A549 (cell line): ENCODE measurements around the gene STX12. TPM values are rescaled to one million over a fixed set of nuclear protein-coding genes. Genes with fewer than 3 reads are reported as not detected.

Source experiments
- ATAC-seq, 2 experiments: fragments of 200-7000 bp in 1 of 2; fragments of >200 bp in 1 of 2; cut with Nextera tagmentation in 1 of 2; cut with Tn5 transposase in 1 of 2; 3 replicates each; pipeline versions ENCODE4 v1.8.0 to v1.9.1; 2018 to 2020; ENCODE audit warnings: mild to moderate bottlenecking in 1 of 2, moderate library complexity in 1 of 2
- CTCF ChIA-PET: fragments of 300-600 bp; sonication (Branson Sonifier 250); formaldehyde crosslinking; extraction: SDS; loops from one replicate; lab custom pipeline; 2021; ENCODE audit warnings: antibody characterized with exemption, inconsistent platforms; lab: Yijun Ruan, JAX
- POLR2A ChIA-PET: fragments of 350-600 bp; formaldehyde crosslinking; extraction: SDS; loops from one replicate; lab custom pipeline; 2021; ENCODE audit warnings: antibody characterized with exemption, inconsistent platforms; lab: Yijun Ruan, JAX
- DNase-seq, 2 experiments: peaks; one replicate each; pipeline versions ENCODE4 v3.0.0 to v3.0.0-alpha.2; 2011 to 2016; ENCODE audit warnings: low read depth in 1 of 2, low spot score in 1 of 2
- FAIRE-seq: peaks from 2 replicates; lab custom pipeline; 2011; peaks lifted over from hg19 to GRCh38; lab: Jason Lieb, UNC
- H3K27ac ChIP-seq, 2 experiments: fragments of >200 bp; sonication (Bioruptor Twin); formaldehyde crosslinking; 3 replicates each; pipeline ENCODE4 v1.5.1; 2016 to 2017
- H3K4me1 ChIP-seq: fragments of >200 bp; sonication (Bioruptor Twin); formaldehyde crosslinking; 3 replicates; pipeline ENCODE4 v1.6.1; 2016
- H3K4me2 ChIP-seq: fragments of >200 bp; sonication (Bioruptor Twin); formaldehyde crosslinking; 3 replicates; pipeline ENCODE4 v1.6.1; 2016
- H3K4me3 ChIP-seq: fragments of >200 bp; sonication (Bioruptor Twin); formaldehyde crosslinking; 3 replicates; pipeline ENCODE4 v1.5.1; 2016
- H3K9me3 ChIP-seq: fragments of >200 bp; sonication (Bioruptor Twin); formaldehyde crosslinking; 3 replicates; pipeline ENCODE4 v1.6.1; 2016
- ATOH8 ChIP-seq: fragments of 250-450 bp; sonication (Bioruptor Pico); IDR thresholded peaks from 2 replicates; pipeline ENCODE4 v1.5.0; 2020; ENCODE audit warnings: low read depth, mild to moderate bottlenecking, moderate library complexity
- CBX2 ChIP-seq: fragments of 200-600 bp; sonication (generic); IDR thresholded peaks from 2 replicates; pipeline ENCODE4 v1.6.1; 2016; ENCODE audit warnings: low read depth, mild to moderate bottlenecking, borderline replicate concordance
- CHD4 ChIP-seq: fragments of 200-600 bp; sonication (generic); IDR thresholded peaks from 2 replicates; pipeline ENCODE4 v1.6.1; 2016; ENCODE audit warnings: antibody characterized with exemption, mild to moderate bottlenecking, borderline replicate concordance
- EHF ChIP-seq: fragments of 250-450 bp; sonication (Bioruptor Pico); IDR thresholded peaks from 2 replicates; pipeline ENCODE4 v1.5.0; 2020; ENCODE audit warnings: mild to moderate bottlenecking
- EHMT2 ChIP-seq: fragments of 200-600 bp; sonication (generic); IDR thresholded peaks from 2 replicates; pipeline ENCODE4 v1.6.1; 2016; ENCODE audit warnings: antibody characterized with exemption, low read depth, mild to moderate bottlenecking, moderate library complexity
- EP300 ChIP-seq, 2 experiments: fragments of >200 bp; sonication (Bioruptor Twin); formaldehyde crosslinking; IDR thresholded peaks; 2 replicates in 1 of 2; 3 replicates in 1 of 2; pipeline ENCODE4 v1.6.1; 2016 to 2017
- FOXS1 ChIP-seq: fragments of 250-450 bp; sonication (Bioruptor Pico); IDR thresholded peaks from 2 replicates; pipeline ENCODE4 v1.5.0; 2020; ENCODE audit warnings: mild to moderate bottlenecking, moderate library complexity
- HMGXB4 ChIP-seq: fragments of 250-450 bp; sonication (Bioruptor Pico); IDR thresholded peaks from 2 replicates; pipeline ENCODE4 v1.5.0; 2021; ENCODE audit warnings: mild to moderate bottlenecking, moderate library complexity, borderline replicate concordance
- HOXB5 ChIP-seq: fragments of 250-450 bp; sonication (Bioruptor Pico); IDR thresholded peaks from 2 replicates; pipeline ENCODE4 v1.5.0; 2020; ENCODE audit warnings: mild to moderate bottlenecking, moderate library complexity
- JUN ChIP-seq, 2 experiments: fragments of >200 bp; sonication (Bioruptor Twin); formaldehyde crosslinking; IDR thresholded peaks; 2 replicates in 1 of 2; 3 replicates in 1 of 2; pipeline ENCODE4 v1.6.1; 2016 to 2017
- JUNB ChIP-seq: fragments of >200 bp; sonication (Bioruptor Twin); formaldehyde crosslinking; IDR thresholded peaks from 2 replicates; pipeline ENCODE4 v1.6.1; 2016
- MAFK ChIP-seq: fragments of 450-650 bp; IDR thresholded peaks from 2 replicates; pipeline ENCODE4 v1.6.1; 2014; ENCODE audit not compliant: partially characterized antibody
- MAX ChIP-seq: IDR thresholded peaks from 2 replicates; pipeline ENCODE4 v1.6.1; 2012
- NR3C1 ChIP-seq: fragments of >200 bp; sonication (Bioruptor Twin); formaldehyde crosslinking; IDR thresholded peaks from 3 replicates; pipeline ENCODE4 v1.6.1; 2017
- PBX3 ChIP-seq: IDR thresholded peaks from 2 replicates; pipeline ENCODE4 v1.6.1; 2012
- POLR2A ChIP-seq: IDR thresholded peaks from 2 replicates; pipeline ENCODE4 v1.6.1; 2012; ENCODE audit warnings: mild to moderate bottlenecking, low read length
- RAD21 ChIP-seq, 2 experiments: fragments of >200 bp in 1 of 2; sonication (Bioruptor Twin) in 1 of 2; formaldehyde crosslinking in 1 of 2; IDR thresholded peaks in 1 of 2; conservative IDR thresholded peaks in 1 of 2; 2 replicates in 1 of 2; 3 replicates in 1 of 2; pipeline ENCODE4 v1.6.1; 2012 to 2018; ENCODE audit warnings: inconsistent platforms in 1 of 2
- REST ChIP-seq: fragments of 200-600 bp; sonication (generic); IDR thresholded peaks from 2 replicates; pipeline ENCODE4 v1.6.1; 2016; ENCODE audit warnings: antibody characterized with exemption, mild to moderate bottlenecking, moderate library complexity
- RFX5 ChIP-seq: fragments of 450-650 bp; IDR thresholded peaks from 2 replicates; pipeline ENCODE4 v1.7.1; 2014; ENCODE audit warnings: antibody characterized with exemption, mild to moderate bottlenecking, moderate library complexity
- RNF2 ChIP-seq: fragments of 200-600 bp; sonication (generic); IDR thresholded peaks from 2 replicates; pipeline ENCODE4 v1.6.1; 2016; ENCODE audit warnings: low read depth, mild to moderate bottlenecking, antibody characterized with exemption, moderate library complexity, borderline replicate concordance
- SMC3 ChIP-seq: fragments of >200 bp; sonication (Bioruptor Twin); formaldehyde crosslinking; IDR thresholded peaks from 3 replicates; pipeline ENCODE4 v1.6.1; 2018; ENCODE audit warnings: inconsistent platforms
- ZSCAN20 ChIP-seq: fragments of 250-450 bp; sonication (Bioruptor Pico); IDR thresholded peaks from 2 replicates; pipeline ENCODE4 v1.8.0; 2022; ENCODE audit warnings: mild to moderate bottlenecking, moderate library complexity
- WGBS: methylation state at CpG from one replicate; pipeline ENCODE4 v1.1.6; 2017; ENCODE audit errors: missing lambda C conversion rate; 5-methylcytosine and 5-hydroxymethylcytosine counted together
- polyA plus RNA-seq, 4 experiments: library from polyadenylated mRNA; depleted of rRNA in 3 of 4; stranded (reverse); fragments of >200 nt; fragmentation: RNase III in 1 of 4; extraction: RNeasy Plus Mini Kit Qiagen cat#74134 plus additional on column Dnase treatment in 1 of 4; gene quantifications; 2 replicates in 3 of 4; 3 replicates in 1 of 4; pipeline ENCODE4 v1.2.3, GENCODE V29; 2011 to 2017

STX12 gene
- polyA plus RNA-seq, 2 of the 4 experiments (the other 2 are of a cell fraction), result 11.9 to 14.6 TPM

GRCh38 chr1:27872802-27873551, 100.0 kb downstream of the STX12 start:
- Histone ChIP-seq H3K27ac (peak overlapping the region; percentile 61 to 87; a peak in 5 of 6 replicates), H3K4me2 (peak overlapping the region; percentile 92), H3K9me3 (no peaks in the 10 kb centered on the region), H3K4me1 (peaks cover 11% of the 10 kb centered on the region; the same call in 1 of the 3 replicates), H3K4me3 (peak overlapping the region; percentile 63)
- FAIRE-seq (no peak), ATAC-seq (peak; percentile 19 to 45; a peak in 5 of 6 replicates), DNase-seq (no peak)
- CTCF ChIA-PET, result interaction anchor here (0.9 kb wide), 1 partner anchor 16 kb away, joined by 4 read pairs; no protein-coding TSS in a partner anchor
- WGBS, result 74% methylated on average over 30 of the region's 38 CpGs
- TF ChIP-seq RFX5, result no peak
- no peak for TF ChIP-seq CBX2
- TF ChIP-seq RNF2, result no peak
- TF ChIP-seq EHMT2, result no peak
- no peak for TF ChIP-seq EP300 (IDR thresholded peaks at IDR 0.05)
- TF ChIP-seq JUNB, result no peak
- no peak for TF ChIP-seq EHF
- TF ChIP-seq JUN (IDR thresholded peaks at IDR 0.05), result no peak
- no peak for TF ChIP-seq PBX3
- TF ChIP-seq ZSCAN20, result no peak
- TF ChIP-seq FOXS1, result no peak
- no peak for TF ChIP-seq SMC3
- no peak for TF ChIP-seq CHD4
- no peak for TF ChIP-seq MAX
- TF ChIP-seq NR3C1, result no peak
- TF ChIP-seq HOXB5 (CRISPR knock-in tag), result no peak
- TF ChIP-seq REST, result no peak
- TF ChIP-seq MAFK, result no peak
- TF ChIP-seq ATOH8 (CRISPR knock-in tag), result no peak
- POLR2A ChIA-PET, result no interaction called here

- no peak for DNase-seq
- no peak overlapping the region for H3K27ac ChIP-seq
- no peak for TF ChIP-seq HMGXB4 (CRISPR knock-in tag)
- no peak for TF ChIP-seq RAD21 (conservative IDR thresholded peaks at IDR 0.05 in 1 of 2, IDR thresholded peaks at IDR 0.05 in 1 of 2)
- TF ChIP-seq POLR2A, result no peak
- CTCF ChIA-PET, result interaction anchor here (0.5 kb wide), 1 partner anchor 73 kb away, joined by 3 read pairs; no protein-coding TSS in a partner anchor
- 91% methylated on average over 16 of the region's 16 CpGs for WGBS
- H3K4me2 ChIP-seq, result no peak overlapping the region
- POLR2A ChIA-PET, result no interaction called here
- H3K4me1 ChIP-seq, result peaks cover 11% of the 10 kb centered on the region; the same call in 1 of the 3 replicates
- H3K4me3 ChIP-seq, result no peak overlapping the region
- no peak for ATAC-seq
- no peak for FAIRE-seq
- no peaks in the 10 kb centered on the region for H3K9me3 ChIP-seq
Measured at GRCh38 chr1:27873671-27874384, 100.8 kb downstream of the STX12 start.
